GM21515 (cell line): Measurements from ENCODE around the gene PCDH9.

ENCODE experiments used
- ATAC-seq: cut with Tn5 transposase; IDR thresholded peaks from one replicate; pipeline ENCODE4 v1.9.1; 2021; ENCODE audit not compliant: unreplicated experiment

The PCDH9 gene

GRCh38 chr13:66556306-66556705 lies 673.8 kb downstream of the PCDH9 start:
- no peak for ATAC-seq

- ATAC-seq, result no peak
Observed at GRCh38 chr13:66553391-66553790, 676.7 kb downstream of the PCDH9 start.

- no peak for ATAC-seq
Observed at GRCh38 chr13:66551128-66551527, 679.0 kb downstream of the PCDH9 start.

GRCh38 chr13:66547685-66548084 lies 682.5 kb downstream of the PCDH9 start:
- no peak for ATAC-seq

- ATAC-seq, result no peak
Observed at GRCh38 chr13:66546534-66547379, 683.4 kb downstream of the PCDH9 start.

GRCh38 chr13:66543780-66544179 lies 686.4 kb downstream of the PCDH9 start:
- no peak for ATAC-seq

- ATAC-seq, result no peak
Observed at GRCh38 chr13:66537417-66537816, 692.7 kb downstream of the PCDH9 start.

GRCh38 chr13:66536746-66537145 lies 693.4 kb downstream of the PCDH9 start:
- no peak for ATAC-seq

GRCh38 chr13:66534561-66534960 lies 695.6 kb downstream of the PCDH9 start:
- no peak for ATAC-seq

- no peak for ATAC-seq
Observed at GRCh38 chr13:66532845-66533244, 697.3 kb downstream of the PCDH9 start.

GRCh38 chr13:66532146-66532545 lies 698.0 kb downstream of the PCDH9 start:
- no peak for ATAC-seq

GRCh38 chr13:66530686-66531085 lies 699.5 kb downstream of the PCDH9 start:
- no peak for ATAC-seq

- ATAC-seq, result no peak
Observed at GRCh38 chr13:66530158-66530557, 700.0 kb downstream of the PCDH9 start.

- ATAC-seq, result no peak
Observed at GRCh38 chr13:66528944-66529576, 701.1 kb downstream of the PCDH9 start.

GRCh38 chr13:66528180-66528579 lies 702.0 kb downstream of the PCDH9 start:
- ATAC-seq, result no peak

GRCh38 chr13:66520511-66521355 lies 709.4 kb downstream of the PCDH9 start:
- ATAC-seq, result no peak

- ATAC-seq, result no peak
Observed at GRCh38 chr13:66519259-66519658, 710.9 kb downstream of the PCDH9 start.

GRCh38 chr13:66518068-66518467 lies 712.1 kb downstream of the PCDH9 start:
- ATAC-seq, result no peak

- ATAC-seq, result no peak
Observed at GRCh38 chr13:66513728-66514127, 716.4 kb downstream of the PCDH9 start.

- ATAC-seq, result no peak
Observed at GRCh38 chr13:66509175-66509574, 721.0 kb downstream of the PCDH9 start.

GRCh38 chr13:66508153-66508909 lies 721.8 kb downstream of the PCDH9 start:
- ATAC-seq, result no peak
